HFF-Myc (cell line): ENCODE measurements around the gene CD28.

Source experiments
- DNase-seq: peaks from one replicate; pipeline ENCODE4 v3.0.0-alpha.2; 2011; ENCODE audit warnings: low read depth; ENCODE audit errors: extremely low read depth
- H3K4me3 ChIP-seq: replicated peaks from 2 replicates; pipeline ENCODE4 v1.5.1; 2011; ENCODE audit warnings: low read depth, mild to moderate bottlenecking, control low read depth, low read length
- CTCF ChIP-seq: IDR thresholded peaks from 2 replicates; pipeline ENCODE4 v1.5.1; 2012; ENCODE audit warnings: mild to moderate bottlenecking, low read depth, low read length, control low read depth; ENCODE audit errors: missing control alignments

The CD28 gene

GRCh38 chr2:203750346-203751068 lies 44.1 kb downstream of the CD28 start:
- TF ChIP-seq CTCF: no peak
- no peak for DNase-seq
- no peak overlapping the region for H3K4me3 ChIP-seq

GRCh38 chr2:203751685-203752271 lies 45.3 kb downstream of the CD28 start:
- DNase-seq: no peak
- H3K4me3 ChIP-seq: no peak overlapping the region
- TF ChIP-seq CTCF: no peak

GRCh38 chr2:203756161-203756560 lies 49.7 kb downstream of the CD28 start:
- no peak for DNase-seq
- TF ChIP-seq CTCF: no peak

GRCh38 chr2:203758841-203759689 lies 52.6 kb downstream of the CD28 start:
- H3K4me3 ChIP-seq: no peak overlapping the region
- TF ChIP-seq CTCF: no peak
- DNase-seq: peak; percentile 12

More at GRCh38 chr2:203756161-203756560, 49.7 kb downstream of the CD28 start:
- H3K4me3 ChIP-seq: no peak overlapping the region

GRCh38 chr2:203759690-203760365 lies 53.4 kb downstream of the CD28 start:
- DNase-seq: peak; percentile 20
- no peak overlapping the region for H3K4me3 ChIP-seq
- no peak for TF ChIP-seq CTCF

- no peak for TF ChIP-seq CTCF
- DNase-seq: no peak
- no peak overlapping the region for H3K4me3 ChIP-seq
Observed at GRCh38 chr2:203761121-203761520, 54.7 kb downstream of the CD28 start.
